GM18498 (cell line): ENCODE measurements around the gene TMED8.
A peak's percentile ranks its signal among the peaks of the same experiment; 100 is the strongest.
"Not testable (repeated sequence)": the region's sequence is repeated elsewhere in the genome, so short reads cannot be mapped to it uniquely, and the experiment has no call there.

Experiments
- ATAC-seq: cut with Tn5 transposase; IDR thresholded peaks from one replicate; pipeline ENCODE4 v1.9.1; 2021; ENCODE audit warnings: mild to moderate bottlenecking, moderate library complexity; ENCODE audit not compliant: unreplicated experiment

The TMED8 gene

DNA sequence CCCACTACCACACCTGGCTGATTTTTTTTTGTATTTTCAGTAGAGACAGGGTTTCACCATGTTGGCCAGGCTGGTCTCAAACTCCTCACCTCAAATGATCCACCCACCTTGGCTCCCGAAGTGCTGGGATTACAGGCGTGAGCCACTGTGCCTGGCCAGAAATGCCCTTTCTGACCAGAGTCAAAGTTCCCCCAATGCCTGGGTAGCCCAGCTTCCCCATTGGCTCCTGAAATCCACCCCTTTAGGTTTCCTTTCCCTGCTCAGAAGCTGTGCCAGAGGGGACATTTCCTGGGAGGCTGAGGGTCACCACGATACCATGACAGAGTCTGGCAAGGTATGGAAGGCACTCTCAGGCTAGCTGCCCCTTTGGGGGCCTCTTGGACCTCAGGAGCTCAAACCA is 52.6 kb downstream of the TMED8 start:
- no peak for ATAC-seq

DNA sequence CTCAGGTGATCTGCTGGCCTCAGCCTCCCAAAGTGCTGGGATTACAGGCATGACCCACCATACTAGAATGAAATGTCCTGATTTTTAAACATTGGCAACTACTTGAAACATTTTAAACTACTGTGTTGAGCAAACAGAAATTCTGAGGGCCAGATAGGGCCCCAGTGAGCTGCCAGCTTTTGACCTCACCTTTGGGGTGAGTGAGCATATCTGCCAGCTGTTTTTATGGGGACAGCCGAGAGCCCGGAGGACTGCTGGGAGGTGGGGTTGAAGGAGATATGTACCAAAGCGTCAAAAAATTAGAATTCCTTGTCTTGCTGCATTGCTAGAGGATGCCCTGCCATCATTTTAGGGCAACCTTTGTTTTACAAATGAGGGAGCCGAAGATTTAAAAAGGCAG is 53.3 kb downstream of the TMED8 start:
- ATAC-seq, result no peak

DNA sequence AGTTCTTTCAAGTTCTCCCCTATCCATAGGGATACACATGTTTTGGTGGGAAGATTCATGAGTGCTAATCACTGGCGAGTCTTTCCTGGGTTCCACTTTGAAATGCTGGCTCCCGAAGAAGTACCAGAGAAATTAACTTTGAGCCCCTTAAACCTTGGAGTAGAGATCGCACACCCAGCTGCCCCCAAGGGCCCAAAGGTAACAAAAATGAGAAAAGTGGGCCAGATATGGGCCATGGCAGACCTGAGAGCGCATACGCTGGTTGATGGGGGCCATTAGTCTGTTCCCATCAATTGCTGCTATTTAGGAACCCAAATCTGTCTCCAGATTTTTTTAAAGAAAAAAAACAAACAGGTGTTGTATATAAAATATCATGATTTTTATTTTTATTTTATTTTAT is 53.9 kb downstream of the TMED8 start:
- no peak for ATAC-seq

DNA sequence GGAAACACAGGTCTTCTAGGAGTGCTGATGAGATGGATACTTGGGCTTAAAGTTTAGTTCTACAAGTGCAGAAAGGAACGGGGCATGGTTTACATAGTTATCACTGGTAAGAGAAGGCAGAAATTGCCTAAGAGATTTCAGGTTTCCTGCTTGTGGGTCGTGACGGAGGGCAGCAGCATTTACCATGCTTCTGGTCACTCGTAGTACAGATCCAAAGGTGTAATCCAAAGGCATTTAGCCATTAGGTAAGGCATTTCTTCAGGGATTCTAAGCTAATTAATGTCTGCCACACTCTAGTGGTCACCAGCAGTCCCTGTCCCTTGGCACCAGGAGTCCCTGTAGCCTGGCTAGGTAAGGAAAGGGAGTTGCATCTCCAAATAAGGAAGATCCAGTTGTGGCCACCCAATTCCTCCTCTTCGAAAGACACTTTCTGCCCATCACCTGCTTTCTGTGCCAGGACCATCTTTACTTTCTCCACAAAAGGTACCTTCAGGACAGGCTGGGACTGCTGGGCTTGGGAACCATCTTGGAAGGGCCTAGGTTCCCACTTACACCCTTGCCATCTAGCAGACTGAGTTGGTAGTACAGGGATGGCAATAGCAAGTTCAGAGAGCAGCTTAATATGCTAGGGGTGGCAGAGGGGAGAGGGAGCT is 54.5 kb downstream of the TMED8 start:
- no peak for ATAC-seq

GRCh38 chr14:77320238-77320935 is 56.5 kb downstream of the TMED8 start, which contains the start of gene POMT2:
POMT2 (minus strand) TSS chr14:77320883; CDS start chr14:77320681, 202 bp downstream.
- peak; percentile 69 for ATAC-seq

DNA sequence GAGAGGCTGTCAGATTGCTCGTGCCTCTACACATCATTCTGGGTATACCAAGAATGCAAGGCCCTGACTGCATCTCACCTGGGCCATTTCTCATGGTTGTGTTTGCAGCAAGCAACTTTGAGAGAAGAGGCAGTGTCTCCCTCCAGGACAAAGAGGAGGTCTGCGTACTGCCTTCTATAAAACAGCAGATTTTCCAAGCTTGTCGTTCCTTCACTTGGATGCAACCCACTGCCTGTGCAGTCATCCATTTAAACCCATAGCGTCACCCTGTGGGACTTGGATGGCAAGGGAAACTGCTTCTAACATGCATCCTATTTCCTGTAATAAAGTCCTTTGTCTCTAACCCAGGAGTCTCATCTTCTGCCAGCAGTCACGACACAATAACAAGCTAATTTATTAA is 57.5 kb downstream of the TMED8 start:
- ATAC-seq, result no peak

DNA sequence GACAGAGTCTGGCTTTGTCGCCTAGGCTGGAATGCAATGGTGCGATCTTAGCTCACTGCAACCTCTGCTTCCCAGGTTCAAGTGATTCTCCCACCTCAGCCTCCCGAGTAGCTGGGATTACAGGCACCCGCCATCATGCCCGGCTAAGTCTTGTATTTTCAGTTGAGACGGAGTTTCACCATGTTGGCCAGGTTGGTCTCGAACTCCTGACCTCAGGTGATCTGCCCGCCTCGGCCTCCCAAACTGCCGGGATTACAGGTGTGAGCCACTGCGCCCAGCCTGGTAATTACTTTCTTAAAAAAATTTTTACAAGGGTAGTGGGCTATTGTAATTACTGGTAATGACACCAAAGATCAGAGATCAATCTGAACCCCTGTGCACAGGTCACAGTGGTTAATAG is 58.1 kb downstream of the TMED8 start:
- not testable (repeated sequence) for ATAC-seq

GRCh38 chr14:77318006-77318553 is 58.8 kb downstream of the TMED8 start:
- no peak for ATAC-seq

- no peak for ATAC-seq
Observed at GRCh38 chr14:77316872-77317301, 60.0 kb downstream of the TMED8 start.

DNA sequence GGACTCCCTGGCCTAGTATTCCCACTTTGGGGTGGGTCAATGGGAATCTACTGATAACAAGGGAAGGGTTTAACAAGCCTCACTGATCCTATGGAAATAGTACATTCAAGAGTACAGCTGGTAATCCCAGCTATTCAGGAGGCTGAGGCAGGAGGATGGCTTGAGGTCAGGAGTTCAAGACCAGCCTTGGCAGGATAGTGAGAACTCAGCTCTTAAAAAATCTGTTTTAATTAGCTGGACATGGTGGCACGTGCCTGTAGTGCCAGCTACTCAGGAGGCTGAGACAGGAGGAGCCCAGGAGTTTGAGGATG is 60.7 kb downstream of the TMED8 start:
- ATAC-seq, result no peak

DNA sequence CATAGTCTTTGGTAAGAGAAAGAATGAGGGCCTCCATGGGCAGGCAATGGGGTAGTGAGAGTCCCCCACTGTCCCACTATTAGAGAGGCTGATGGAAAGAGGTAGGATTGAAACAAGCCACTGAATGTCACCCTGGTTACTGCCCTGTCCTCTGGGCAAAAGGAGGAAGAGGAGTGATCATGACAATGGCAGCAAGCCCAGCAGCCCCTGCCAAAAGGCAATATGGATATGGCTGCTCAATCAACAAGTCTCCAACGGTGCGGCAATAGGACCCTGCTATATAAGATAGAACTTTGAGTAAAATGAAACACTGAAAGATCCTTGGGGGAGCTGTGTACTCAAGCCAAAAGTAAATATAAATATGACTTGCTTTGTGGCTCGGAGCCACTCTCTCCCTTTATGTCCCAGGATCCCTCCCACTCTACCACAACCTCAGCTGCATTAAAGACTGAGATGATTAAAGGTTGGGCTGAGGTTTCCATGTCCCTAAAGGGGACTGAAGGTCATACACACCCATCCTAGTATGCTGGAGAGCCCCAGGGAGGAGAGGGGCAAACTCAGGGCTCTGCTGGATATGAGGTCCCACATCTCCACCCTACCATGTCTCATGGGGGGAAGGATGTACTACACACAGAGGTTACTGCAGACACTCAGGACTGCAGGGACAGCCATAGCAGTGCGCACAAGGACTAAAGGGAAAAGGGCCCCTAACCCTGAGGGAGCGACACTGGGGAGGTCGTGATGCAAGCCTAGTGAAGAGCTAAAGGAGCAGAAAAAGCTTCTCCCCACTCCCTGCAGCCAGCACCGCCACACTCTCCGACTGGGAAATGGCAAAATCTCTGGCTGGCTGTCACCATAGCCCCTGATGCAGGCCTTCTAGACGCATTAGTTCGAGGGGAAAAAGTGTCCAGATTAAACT is 62.1 kb downstream of the TMED8 start:
- ATAC-seq, result no peak

GRCh38 chr14:77314043-77314442 is 62.9 kb downstream of the TMED8 start:
- no peak for ATAC-seq

- no peak for ATAC-seq
Observed at GRCh38 chr14:77313371-77313770, 63.5 kb downstream of the TMED8 start.

DNA sequence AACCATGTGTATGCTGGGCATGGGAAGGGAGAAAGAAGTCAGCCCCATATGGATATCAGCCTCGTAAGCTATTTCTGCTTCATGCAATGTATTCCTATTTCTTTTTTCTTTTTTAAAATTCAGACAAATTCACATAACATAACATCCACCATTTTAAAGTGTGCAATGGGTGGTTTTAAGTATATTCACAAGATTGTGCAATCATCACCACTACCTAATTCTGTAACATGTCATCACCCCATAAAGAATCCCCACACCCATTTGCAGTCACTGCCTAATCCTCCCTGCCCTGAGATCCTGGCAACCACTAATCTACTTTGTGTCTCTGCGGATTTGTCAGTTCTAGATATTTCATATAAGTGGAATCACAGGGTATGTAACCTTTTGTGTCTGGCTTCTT is 65.7 kb downstream of the TMED8 start:
- no peak for ATAC-seq

DNA sequence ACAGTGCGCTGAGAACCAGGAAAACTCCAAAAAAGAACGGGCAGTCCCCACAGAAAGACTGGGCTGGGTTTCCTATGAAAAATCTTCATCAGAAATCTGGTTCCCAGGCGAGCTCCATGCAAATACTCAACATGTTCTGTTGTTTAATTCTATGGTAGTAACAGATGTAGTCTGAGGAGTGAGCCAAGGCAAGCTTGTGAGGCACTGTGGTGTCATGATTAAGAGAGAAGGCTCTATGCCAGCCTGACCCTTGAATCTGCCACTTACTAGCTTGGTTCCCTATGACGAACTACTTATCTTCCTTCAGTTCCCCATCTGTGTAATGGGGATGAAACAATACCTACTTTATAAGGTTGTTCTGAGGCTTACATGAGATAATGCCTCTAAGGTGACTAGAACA is 66.9 kb downstream of the TMED8 start:
- no peak for ATAC-seq

GRCh38 chr14:77309131-77309530 is 67.8 kb downstream of the TMED8 start:
- no peak for ATAC-seq

DNA sequence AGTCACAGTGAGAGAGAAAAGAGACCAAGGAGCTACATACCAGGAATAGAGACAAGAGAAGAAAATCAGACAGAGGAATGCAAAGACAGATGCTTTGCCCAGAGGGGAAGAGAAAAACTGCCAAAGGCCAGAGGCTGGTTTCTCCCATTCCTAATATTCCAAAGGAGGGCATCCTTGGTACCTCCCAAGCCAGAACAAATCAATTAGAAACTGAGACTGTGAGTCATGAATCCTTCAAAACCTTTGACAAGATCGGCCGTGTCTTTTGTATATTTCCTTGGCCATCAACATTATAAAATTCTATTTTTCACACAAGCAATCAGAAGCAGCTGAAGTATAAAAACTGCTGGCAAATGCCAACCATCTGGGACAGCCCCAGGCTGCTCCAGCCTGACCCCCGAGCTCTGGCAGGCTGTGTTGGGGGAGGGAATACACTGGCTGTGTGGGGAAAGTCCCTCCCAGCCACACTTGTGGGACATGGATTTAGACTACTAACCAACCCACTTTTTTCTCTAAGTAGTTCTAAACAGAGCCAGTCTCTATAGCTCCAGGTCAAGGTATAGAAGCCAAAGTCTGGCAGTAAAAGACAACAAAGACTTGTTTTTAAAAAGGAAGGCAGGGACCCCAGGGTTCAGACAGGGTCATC is 69.9 kb downstream of the TMED8 start:
- no peak for ATAC-seq

DNA sequence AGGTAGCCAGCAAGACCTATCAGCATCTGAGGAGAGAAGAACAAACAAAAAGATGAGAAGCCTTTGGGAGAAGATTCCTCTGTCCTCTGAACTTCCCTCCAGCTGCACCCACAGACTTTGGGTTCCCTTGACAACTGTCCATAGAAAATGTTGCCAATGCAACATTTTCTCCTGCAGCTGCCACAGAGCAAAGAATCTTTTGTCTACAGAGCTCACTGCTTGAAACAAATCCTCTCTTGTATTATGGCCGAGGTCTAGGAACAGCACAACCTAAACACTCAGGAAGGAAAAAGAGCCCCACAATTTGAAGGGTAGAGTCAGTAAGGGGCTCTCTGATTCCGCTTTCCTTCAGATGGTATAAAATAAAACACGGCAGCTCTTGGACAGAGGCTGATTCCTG is 70.5 kb downstream of the TMED8 start:
- no peak for ATAC-seq

DNA sequence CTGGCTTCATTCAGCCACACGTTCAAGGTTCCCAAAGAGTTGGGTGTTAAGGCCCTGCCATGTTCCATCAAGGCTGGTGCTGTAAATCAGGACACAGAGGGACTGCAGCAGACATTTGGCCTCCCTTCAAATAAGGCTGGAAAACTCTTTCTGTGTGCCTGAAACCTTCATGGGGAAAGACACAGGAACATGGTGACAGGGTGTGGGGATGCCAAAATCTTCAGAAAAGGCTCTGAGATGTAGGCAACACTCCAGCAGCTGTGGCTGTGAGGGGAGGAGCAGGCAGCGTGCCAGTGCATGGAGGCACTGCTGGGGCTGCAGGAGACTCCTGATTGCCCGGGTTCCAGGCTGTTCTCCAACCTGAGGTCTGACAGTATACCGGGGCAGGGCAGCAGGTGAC is 71.2 kb downstream of the TMED8 start:
- ATAC-seq, result no peak

DNA sequence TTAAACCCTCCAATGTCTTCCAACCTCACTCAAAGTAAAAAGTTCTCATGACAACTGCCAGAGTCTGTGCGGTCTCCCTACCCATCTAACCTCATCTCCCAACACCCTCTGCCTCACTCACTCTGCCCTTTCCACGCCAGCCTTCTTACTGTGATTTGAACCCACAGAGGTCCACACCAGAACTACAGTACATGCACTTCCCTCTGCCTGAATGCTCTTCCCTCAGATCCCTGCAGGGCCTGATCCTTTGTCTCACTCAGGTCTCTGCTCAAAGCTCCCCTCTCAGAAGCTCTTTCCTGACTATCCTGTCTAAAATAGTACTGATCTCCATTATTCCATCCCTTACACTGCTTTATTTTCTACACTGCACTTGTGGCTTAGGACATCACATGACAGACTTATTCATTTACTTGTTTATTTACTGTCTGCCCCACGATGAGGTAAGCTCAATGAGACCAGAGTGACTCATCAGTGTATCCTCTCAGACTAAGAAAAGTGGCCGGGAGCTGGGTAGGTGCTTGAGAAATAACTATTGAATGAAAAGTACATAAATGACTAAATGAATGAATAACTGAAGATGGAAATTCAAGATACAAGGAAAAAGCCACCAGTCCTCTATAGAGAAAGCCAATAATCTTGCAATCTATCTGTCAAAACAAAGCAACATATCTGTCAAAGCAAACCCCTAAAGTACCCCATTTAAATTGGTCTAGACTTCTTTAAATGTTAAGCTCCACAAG is 73.3 kb downstream of the TMED8 start:
- no peak for ATAC-seq
